ENCODE measurements around the gene HTRA3.

Gene HTRA3

GRCh38 chr4:8274765-8275547, 5.4 kb downstream of the HTRA3 start:
- ChIA-PET POLR2A (ENCODE audit: low non-redundant PET) (no interaction called here), CTCF (interaction anchor here (0.6 kb wide), 1 partner anchor 1161 kb away, joined by 3 read pairs; no protein-coding TSS in a partner anchor)
- no peak for TF ChIP-seq CTCF (conservative IDR thresholded peaks at IDR 0.05; ENCODE audit: low read depth)
- no peak overlapping the region for H3K27ac ChIP-seq
- no peak for DNase-seq (ENCODE audit: low spot score)

GRCh38 chr4:8275548-8275910, 6.0 kb downstream of the HTRA3 start:
- no peak for TF ChIP-seq CTCF (conservative IDR thresholded peaks at IDR 0.05; ENCODE audit: low read depth)
- no peak for DNase-seq (ENCODE audit: low spot score)
- POLR2A ChIA-PET (ENCODE audit: low non-redundant PET) = no interaction called here
- H3K27ac ChIP-seq = no peak overlapping the region
- CTCF ChIA-PET = interaction anchor here (0.6 kb wide), 1 partner anchor 1162 kb away, joined by 3 read pairs; no protein-coding TSS in a partner anchor

- peak overlapping the region; percentile 61 for H3K27ac ChIP-seq
- TF ChIP-seq CTCF (conservative IDR thresholded peaks at IDR 0.05; ENCODE audit: low read depth) = no peak
- ChIA-PET CTCF (interaction anchor here (0.7 kb wide), 1 partner anchor 1595 kb away, joined by 3 read pairs; no protein-coding TSS in a partner anchor), POLR2A (ENCODE audit: low non-redundant PET) (no interaction called here)
- no peak for DNase-seq (ENCODE audit: low spot score)
Observed at GRCh38 chr4:8276358-8277240, 7.0 kb downstream of the HTRA3 start.

- DNase-seq (ENCODE audit: low spot score) = no peak
- peak overlapping the region; percentile 61 for H3K27ac ChIP-seq
- CTCF ChIA-PET = interaction anchor here (0.7 kb wide), 1 partner anchor 1596 kb away, joined by 3 read pairs; no protein-coding TSS in a partner anchor
Observed at GRCh38 chr4:8277356-8278008, 7.9 kb downstream of the HTRA3 start.

GRCh38 chr4:8278009-8278395, 8.4 kb downstream of the HTRA3 start:
- no peak for DNase-seq (ENCODE audit: low spot score)
- H3K27ac ChIP-seq = peak overlapping the region; percentile 17; the same call in 1 of the 2 replicates
- no peak for TF ChIP-seq CTCF (conservative IDR thresholded peaks at IDR 0.05; ENCODE audit: low read depth)
- POLR2A ChIA-PET (ENCODE audit: low non-redundant PET) = no interaction called here
- CTCF ChIA-PET = no interaction called here

More at GRCh38 chr4:8277356-8278008, 7.9 kb downstream of the HTRA3 start:
- POLR2A ChIA-PET (ENCODE audit: low non-redundant PET) = no interaction called here
- no peak for TF ChIP-seq CTCF (conservative IDR thresholded peaks at IDR 0.05; ENCODE audit: low read depth)

All from RWPE1 (cell line).